K562 (cell line): ENCODE results near the gene MAP3K20. TPM values are rescaled to one million over a fixed set of nuclear protein-coding genes. Genes with fewer than 3 reads are reported as not detected.

Experiments
- ATAC-seq: fragments of 200-7000 bp; cut with Tn5 transposase; 3 replicates; pipeline ENCODE4 v1.9.1; 2020; ENCODE audit warnings: moderate library complexity
- BruUV-seq: library from RNA; stranded (reverse); fragments of 400-500 nt; replicated peaks from 2 replicates; lab custom pipeline; 2021; lab: Mats Ljungman, UMichigan
- CTCF ChIA-PET: fragments of 300-600 bp; formaldehyde crosslinking; extraction: SDS; loops from one replicate; lab custom pipeline; 2021; ENCODE audit warnings: low intra/inter-chr PET ratio; lab: Yijun Ruan, JAX
- POLR2A ChIA-PET: fragments of 300-600, 350-650 bp; sonication (Branson Sonifier 250); formaldehyde crosslinking; extraction: SDS; loops from one replicate; lab custom pipeline; 2021; ENCODE audit warnings: antibody characterized with exemption, inconsistent platforms; lab: Yijun Ruan, JAX
- DNase-seq, 4 experiments: peaks; one replicate each; pipeline versions ENCODE4 v3.0.0 to v3.0.0-alpha.2; 2011 to 2018; ENCODE audit warnings: low spot score in 3 of 4, mixed read lengths in 3 of 4; ENCODE audit errors: extremely low read depth in 1 of 4
- FAIRE-seq: peaks from 2 replicates; lab custom pipeline; 2011; peaks lifted over from hg19 to GRCh38; lab: Jason Lieb, UNC
- H2AFZ ChIP-seq: 2 replicates; pipeline ENCODE4 v1.6.0; 2011; ENCODE audit warnings: low read depth, low read length, control low read depth, inconsistent platforms
- H3K27ac ChIP-seq: fragments of 200-600 bp; 3 replicates; pipeline ENCODE4 v1.8.0; 2011; ENCODE audit warnings: low read depth, mild to moderate bottlenecking, control low read depth, inconsistent platforms, low read length, moderate library complexity, mixed read lengths; ENCODE audit errors: extremely low read depth
- H3K27me3 ChIP-seq, 2 experiments: fragments of 300-600 bp in 1 of 2; 2 replicates in 1 of 2; 3 replicates in 1 of 2; pipeline versions ENCODE4 v1.6.0 to v1.8.0; 2011; ENCODE audit warnings: inconsistent platforms in 2 of 2, low read length in 2 of 2, mild to moderate bottlenecking in 1 of 2, mixed read lengths in 1 of 2, moderate library complexity in 1 of 2; ENCODE audit not compliant: control insufficient read depth in 2 of 2, insufficient read depth in 2 of 2
- H3K36me3 ChIP-seq: fragments of 300-600 bp; 3 replicates; pipeline ENCODE4 v1.8.0; 2011; ENCODE audit warnings: mild to moderate bottlenecking, low read length, inconsistent platforms; ENCODE audit not compliant: control insufficient read depth, insufficient read depth
- H3K4me1 ChIP-seq, 2 experiments: fragments of 200-600 bp in 1 of 2; replicated peaks in 1 of 2; 2 replicates in 1 of 2; 3 replicates in 1 of 2; pipeline versions ENCODE4 v1.5.1 to v1.8.0; 2011; ENCODE audit warnings: inconsistent platforms in 2 of 2, low read length in 2 of 2, mild to moderate bottlenecking in 1 of 2, mixed read lengths in 1 of 2, moderate library complexity in 1 of 2; ENCODE audit not compliant: control insufficient read depth in 2 of 2, insufficient read depth in 2 of 2
- H3K4me2 ChIP-seq: 2 replicates; pipeline ENCODE4 v1.6.1; 2011; ENCODE audit warnings: low read length, control low read depth, inconsistent platforms, mixed read lengths; ENCODE audit not compliant: insufficient read depth
- H3K4me3 ChIP-seq: fragments of 200-600 bp; sonication (generic), shearing (Covaris generic); 2 replicates; pipeline ENCODE4 v1.5.1; 2016; ENCODE audit warnings: control low read depth, inconsistent platforms
- H3K79me2 ChIP-seq: fragments of 200-600 bp; 3 replicates; pipeline ENCODE4 v1.8.0; 2011; ENCODE audit warnings: low read length, inconsistent platforms; ENCODE audit not compliant: control insufficient read depth, insufficient read depth
- H3K9ac ChIP-seq, 2 experiments: 2 replicates each; pipeline versions ENCODE4 v1.6.0 to v1.6.1; 2011; ENCODE audit warnings: low read depth in 2 of 2, low read length in 2 of 2, control low read depth in 1 of 2, inconsistent platforms in 1 of 2, mild to moderate bottlenecking in 1 of 2, mixed read lengths in 1 of 2; ENCODE audit not compliant: insufficient read depth in 1 of 2
- H3K9me1 ChIP-seq: one replicate; pipeline ENCODE4 v1.6.0; 2011; ENCODE audit warnings: inconsistent platforms, mild to moderate bottlenecking, low read length, moderate library complexity; ENCODE audit not compliant: control insufficient read depth, insufficient read depth
- H3K9me3 ChIP-seq: replicated peaks from 2 replicates; pipeline ENCODE4 v1.5.1; 2011; ENCODE audit warnings: low read depth, low read length, inconsistent platforms; ENCODE audit not compliant: control insufficient read depth, insufficient read depth
- H4K20me1 ChIP-seq: replicated peaks from 2 replicates; pipeline ENCODE4 v1.6.1; 2011; ENCODE audit warnings: low read length, inconsistent platforms, mixed read lengths; ENCODE audit not compliant: control insufficient read depth, insufficient read depth
- BHLHE40 ChIP-seq: IDR thresholded peaks from 2 replicates; pipeline ENCODE4 v1.6.1; 2011; ENCODE audit warnings: low read length, improper control_type of control experiment
- CBFA2T2 ChIP-seq: fragments of 450-650 bp; conservative IDR thresholded peaks from 2 replicates; pipeline ENCODE4 v1.6.1; 2017; ENCODE audit warnings: mild to moderate bottlenecking
- CEBPB ChIP-seq: fragments of 450-650 bp; IDR thresholded peaks from 2 replicates; pipeline ENCODE4 v1.6.1; 2016; ENCODE audit warnings: missing genetic modification characterization, missing compliant biosample characterization
- KDM1A ChIP-seq, 2 experiments: fragments of 450-650 bp; IDR thresholded peaks; 2 replicates each; pipeline ENCODE4 v1.6.1; 2016; ENCODE audit warnings: mild to moderate bottlenecking in 2 of 2
- NCOR1 ChIP-seq: fragments of 450-650 bp; IDR thresholded peaks from 2 replicates; pipeline ENCODE4 v1.6.1; 2016; ENCODE audit warnings: mild to moderate bottlenecking, moderate library complexity
- NFIC ChIP-seq: fragments of 450-650 bp; IDR thresholded peaks from 2 replicates; pipeline ENCODE4 v1.6.1; 2017; ENCODE audit warnings: mild to moderate bottlenecking, inconsistent platforms
- SIN3A ChIP-seq, 2 experiments: fragments of 150-350 bp in 1 of 2; IDR thresholded peaks; 2 replicates each; pipeline ENCODE4 v1.6.1; 2011 to 2016; ENCODE audit warnings: borderline replicate concordance in 2 of 2, low read depth in 2 of 2, low read length in 2 of 2, mild to moderate bottlenecking in 2 of 2, moderate library complexity in 2 of 2; ENCODE audit not compliant: control insufficient read depth in 1 of 2
- SOX6 ChIP-seq: fragments of 450-650 bp; IDR thresholded peaks from 2 replicates; pipeline ENCODE4 v1.6.1; 2014; ENCODE audit warnings: mild to moderate bottlenecking
- TAL1 ChIP-seq: fragments of 450-650 bp; IDR thresholded peaks from 2 replicates; pipeline ENCODE4 v1.6.1; 2016; ENCODE audit warnings: mild to moderate bottlenecking
- TEAD4 ChIP-seq, 2 experiments: sonication (generic) in 1 of 2; formaldehyde crosslinking in 1 of 2; IDR thresholded peaks; 2 replicates each; pipeline versions ENCODE4 v1.6.1 to v1.8.0; 2012 to 2022; ENCODE audit warnings: borderline replicate concordance in 1 of 2, inconsistent platforms in 1 of 2, low read length in 1 of 2, mild to moderate bottlenecking in 1 of 2, missing genetic modification reagents in 1 of 2
- WGBS: fragments of 100-300 bp; shearing (Covaris generic); methylation state at CpG from one replicate; pipeline ENCODE4 v1.1.6; 2016; ENCODE audit warnings: low coverage, mixed read lengths; ENCODE audit not compliant: insufficient coverage; ENCODE audit errors: missing lambda C conversion rate; 5-methylcytosine and 5-hydroxymethylcytosine counted together
- in situ Hi-C: fragments of 300-500 bp; cut with MboI; formaldehyde crosslinking; loops from 4 replicates; pipeline ENCODE4 v1.15.0; 2018; ENCODE audit warnings: inconsistent platforms, mixed read lengths
- intact Hi-C: fragments of 100-400 bp; cut with micrococcal nuclease; formaldehyde crosslinking; loops from 2 replicates; pipeline ENCODE4 v1.14.2; 2022
- polyA plus RNA-seq, 8 experiments: library from polyadenylated mRNA; depleted of rRNA in 4 of 8; stranded (reverse) in 5 of 8; unstranded in 3 of 8; fragments of >200 nt; fragmentation: Nextera tagmentation in 2 of 8; fragmentation: Illumina TruSeq in 1 of 8; extraction: Ambion mirVana in 2 of 8; extraction: Trizol in 1 of 8; gene quantifications; 2 replicates each; pipeline versions ENCODE4 v1.2.1 to v1.2.3, GENCODE V29; 2011 to 2014; ENCODE audit warnings: inconsistent platforms in 1 of 8, missing spikeins in 1 of 8
- total RNA-seq, 7 experiments: library from RNA; depleted of rRNA in 6 of 7; stranded (reverse); fragments of >200 nt in 6 of 7; fragmentation: Illumina TruSeq in 2 of 7; extraction: Trizol in 2 of 7; gene quantifications; 2 replicates each; pipeline versions ENCODE4 v1.2.1 to v1.2.3, GENCODE V29; 2011 to 2021; ENCODE audit warnings: low replicate concordance in 1 of 7

MAP3K20 gene
- total and polyA plus RNA-seq, 9 of the 15 experiments (the other 6 are each of a cell fraction or from before 2014, with no cell fraction given): 9.8 to 34.2 (median 27.3) TPM

DNA sequence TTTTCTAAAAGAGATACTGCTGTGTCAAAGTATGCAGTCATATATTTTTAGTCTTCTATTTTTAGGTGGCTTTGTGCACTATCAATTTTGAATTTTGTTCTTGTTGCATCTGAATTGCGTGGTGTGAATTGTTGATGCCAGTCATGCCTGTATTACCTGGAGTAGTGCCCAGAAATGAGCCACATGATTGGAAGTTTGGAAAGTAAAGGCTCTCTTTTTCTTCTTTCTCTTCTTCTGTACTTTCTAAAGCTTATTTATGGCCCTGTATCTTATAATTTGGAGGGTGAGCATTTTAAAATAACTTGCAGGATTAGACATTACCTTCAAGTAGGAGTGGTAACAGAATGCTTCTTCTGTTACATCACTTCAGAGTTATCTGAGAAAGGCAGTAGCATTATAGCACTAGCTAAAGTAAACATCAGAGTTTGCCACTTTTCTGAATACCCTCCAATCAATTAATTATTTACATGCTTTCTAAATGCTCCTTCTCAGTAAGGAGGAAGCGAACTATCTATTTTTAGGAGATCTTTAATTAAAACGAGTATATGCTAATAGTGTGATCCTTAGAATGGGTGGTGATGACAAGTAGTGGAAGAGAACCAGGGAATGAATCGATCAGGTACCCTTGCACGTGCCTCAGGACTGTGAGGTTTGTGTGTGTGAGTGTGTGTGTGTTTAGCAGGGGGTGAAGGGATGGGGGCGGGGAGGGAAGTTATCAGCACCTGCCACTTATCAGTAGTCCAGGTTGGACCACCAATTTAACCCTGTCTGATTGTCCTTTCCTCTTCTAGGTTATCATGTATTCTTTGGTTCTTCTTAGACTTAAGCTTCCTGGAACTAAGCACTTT lies 112.5 kb downstream of the MAP3K20 start (continued):
- 0 out of 2 replicates have a peak, but pooled peaks have one; percentile 7 for TF ChIP-seq NFIC
- TF ChIP-seq BHLHE40: peak; percentile 72
- TF ChIP-seq TEAD4 (IDR thresholded peaks at IDR 0.05; ENCODE audit: low read length): peak; percentile 18; the same call in 1 of the 2 replicates
- no peak for TF ChIP-seq TEAD4 (CRISPR knock-in tag; IDR thresholded peaks at IDR 0.05; ENCODE audit: borderline replicate concordance)
- TF ChIP-seq TAL1: 0 out of 2 replicates have a peak, but pooled peaks have one; percentile 12
- peak; percentile 12; the same call in 1 of the 2 replicates for TF ChIP-seq NCOR1
- 0 out of 4 replicates have a peak, but pooled peaks of 1 of the 2 experiments have one; percentile 15 for TF ChIP-seq KDM1A (IDR thresholded peaks at IDR 0.05)
- TF ChIP-seq CBFA2T2: peak; percentile 48
- TF ChIP-seq CEBPB (tag): no peak
- peak; percentile 42; the same call in 1 of the 2 replicates for TF ChIP-seq SOX6

DNA sequence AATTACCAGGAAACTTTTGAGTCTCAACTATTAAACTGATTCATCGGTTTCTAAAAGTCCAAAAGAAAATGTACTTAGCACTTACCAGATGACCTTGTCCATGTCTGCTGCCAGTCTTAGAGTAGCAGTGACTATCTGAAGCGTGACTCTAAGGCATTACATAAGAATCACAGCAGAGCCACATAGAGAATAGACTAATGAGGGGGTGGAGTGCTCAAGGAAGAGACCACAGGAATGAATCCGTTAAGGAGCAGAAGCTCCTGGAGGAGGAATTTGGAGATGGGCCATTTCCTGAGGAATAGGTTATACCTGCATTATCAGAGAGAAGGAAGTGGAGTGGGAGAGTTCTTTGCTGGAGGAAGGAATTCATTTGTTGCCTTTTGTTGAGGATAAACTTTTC lies 116.0 kb downstream of the MAP3K20 start:
- Histone ChIP-seq H3K9ac (no peak overlapping the region), H3K9me3 (no peaks in the 10 kb centered on the region), H3K4me1 (peaks cover 0 to 6% of the 10 kb centered on the region in 2 experiments; a peak in 3 of 5 replicates), H3K27me3 (no peaks in the 10 kb centered on the region), H4K20me1 (no peaks in the 10 kb centered on the region), H3K4me3 (no peak overlapping the region), H2AFZ (no peak overlapping the region), H3K9me1 (no peaks in the 10 kb centered on the region), H3K79me2 (no peaks in the 10 kb centered on the region), H3K4me2 (no peak overlapping the region), H3K27ac (no peak overlapping the region), H3K36me3 (peaks cover 36% of the 10 kb centered on the region)
- BruUV-seq: no TSS peak
- ChIA-PET POLR2A (no interaction called here), CTCF (no interaction called here)
- in situ Hi-C loops: no loop called here
- ATAC-seq (no peak), FAIRE-seq (no peak), DNase-seq (no peak)
- 87% methylated on average over 3 of the region's 3 CpGs for WGBS
- intact Hi-C loops: no loop called here
- TF ChIP-seq SIN3A (IDR thresholded peaks at IDR 0.05; ENCODE audit: borderline replicate concordance in 2 of 2, control insufficient read depth in 1 of 2, low read depth in 2 of 2, low read length in 2 of 2): no peak
